WERI-Rb-1 (cell line): ENCODE measurements around the gene TBC1D23.

Experiments
- DNase-seq: peaks from one replicate; pipeline ENCODE4 v3.0.0-alpha.2; 2020
- H3K27ac ChIP-seq: fragments of 250-450 bp; sonication (Bioruptor Pico); 2 replicates; pipeline ENCODE4 v1.5.1; 2020; ENCODE audit warnings: mild to moderate bottlenecking, moderate library complexity
- H3K27me3 ChIP-seq: fragments of 250-450 bp; sonication (Bioruptor Pico); 2 replicates; pipeline ENCODE4 v1.5.1; 2021; ENCODE audit warnings: mild to moderate bottlenecking, low read depth, moderate library complexity; ENCODE audit not compliant: insufficient read depth, severe bottlenecking
- H3K36me3 ChIP-seq: fragments of 250-450 bp; sonication (Bioruptor Pico); 2 replicates; pipeline ENCODE4 v1.5.1; 2020; ENCODE audit warnings: mild to moderate bottlenecking, moderate library complexity
- H3K4me3 ChIP-seq: 2 replicates; pipeline ENCODE4 v1.5.1; 2011; ENCODE audit warnings: low read depth, mild to moderate bottlenecking, control low read depth, low read length
- H3K9me3 ChIP-seq: fragments of 250-450 bp; sonication (Bioruptor Pico); 2 replicates; pipeline ENCODE4 v1.5.1; 2021; ENCODE audit warnings: mild to moderate bottlenecking, moderate library complexity; ENCODE audit not compliant: severe bottlenecking
- CTCF ChIP-seq: IDR thresholded peaks from 2 replicates; pipeline ENCODE4 v1.5.1; 2011; ENCODE audit warnings: low read depth, mild to moderate bottlenecking, control low read depth, inconsistent platforms, low read length

TBC1D23 gene

DNA sequence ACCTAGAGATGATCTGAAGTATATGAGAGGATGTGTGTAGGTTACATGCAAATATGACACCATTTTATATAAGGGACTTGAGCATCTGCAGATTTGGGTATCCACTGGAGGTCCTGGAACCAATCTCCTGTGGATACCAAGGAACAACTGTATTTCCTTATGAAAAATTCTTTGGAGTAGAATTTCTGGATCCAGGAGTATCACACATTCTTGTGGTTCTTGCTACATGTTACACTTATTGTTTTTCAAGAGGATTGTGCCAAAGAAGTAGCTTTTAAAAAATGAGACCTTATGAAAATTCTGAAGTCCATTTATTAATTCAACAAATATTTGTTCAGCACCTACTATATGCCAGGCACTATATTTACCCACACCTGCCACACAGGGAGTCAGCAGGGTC lies 15.7 kb upstream of the TBC1D23 start:
- Histone ChIP-seq H3K4me3 (no peak overlapping the region), H3K27ac (no peak overlapping the region), H3K27me3 (no peaks in the 10 kb centered on the region), H3K9me3 (no peaks in the 10 kb centered on the region), H3K36me3 (no peaks in the 10 kb centered on the region)
- no peak for TF ChIP-seq CTCF
- no peak for DNase-seq

GRCh38 chr3:100245927-100246326 lies 14.9 kb upstream of the TBC1D23 start:
- no peak for TF ChIP-seq CTCF

GRCh38 chr3:100246999-100247398 lies 13.8 kb upstream of the TBC1D23 start:
- Histone ChIP-seq H3K27ac (no peak overlapping the region), H3K4me3 (no peak overlapping the region), H3K27me3 (no peaks in the 10 kb centered on the region), H3K36me3 (no peaks in the 10 kb centered on the region), H3K9me3 (no peaks in the 10 kb centered on the region)
- DNase-seq, result no peak
- no peak for TF ChIP-seq CTCF

More at GRCh38 chr3:100245927-100246326, 14.9 kb upstream of the TBC1D23 start:
- Histone ChIP-seq H3K27me3 (no peaks in the 10 kb centered on the region), H3K36me3 (no peaks in the 10 kb centered on the region), H3K4me3 (no peak overlapping the region), H3K9me3 (no peaks in the 10 kb centered on the region), H3K27ac (no peak overlapping the region)
- DNase-seq, result no peak

DNA sequence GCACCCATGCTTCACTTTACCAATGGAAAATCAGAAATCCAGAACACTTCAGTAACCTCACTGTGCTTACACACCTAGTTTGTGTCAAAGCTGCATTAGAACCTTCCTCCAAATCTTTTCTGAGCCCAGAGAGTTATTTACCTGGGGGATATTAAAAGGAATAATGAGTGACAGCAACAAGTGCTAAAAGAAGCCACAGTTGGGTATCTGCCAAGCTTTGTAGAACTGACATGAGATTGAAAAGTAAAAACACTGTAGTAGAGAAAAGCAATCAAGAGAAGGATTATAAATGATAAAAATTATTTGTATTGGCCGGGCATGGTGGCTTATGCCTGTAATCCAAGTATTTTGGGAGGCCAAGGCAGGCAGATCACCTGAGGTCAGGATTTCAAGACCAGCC lies 8.8 kb upstream of the TBC1D23 start:
- no peak for DNase-seq
- Histone ChIP-seq H3K36me3 (no peaks in the 10 kb centered on the region), H3K4me3 (no peak overlapping the region), H3K9me3 (no peaks in the 10 kb centered on the region), H3K27ac (no peak overlapping the region), H3K27me3 (no peaks in the 10 kb centered on the region)
- TF ChIP-seq CTCF, result no peak

- peak; percentile 76 for DNase-seq
- no peak overlapping the region for H3K4me3 ChIP-seq
- no peaks in the 10 kb centered on the region for H3K9me3 ChIP-seq
- no peaks in the 10 kb centered on the region for H3K27me3 ChIP-seq
- H3K36me3 ChIP-seq, result no peaks in the 10 kb centered on the region
- H3K27ac ChIP-seq, result peak overlapping the region; percentile 29
- peak; percentile 75 for TF ChIP-seq CTCF
Observed at GRCh38 chr3:100254168-100254777, 6.5 kb upstream of the TBC1D23 start.

DNA sequence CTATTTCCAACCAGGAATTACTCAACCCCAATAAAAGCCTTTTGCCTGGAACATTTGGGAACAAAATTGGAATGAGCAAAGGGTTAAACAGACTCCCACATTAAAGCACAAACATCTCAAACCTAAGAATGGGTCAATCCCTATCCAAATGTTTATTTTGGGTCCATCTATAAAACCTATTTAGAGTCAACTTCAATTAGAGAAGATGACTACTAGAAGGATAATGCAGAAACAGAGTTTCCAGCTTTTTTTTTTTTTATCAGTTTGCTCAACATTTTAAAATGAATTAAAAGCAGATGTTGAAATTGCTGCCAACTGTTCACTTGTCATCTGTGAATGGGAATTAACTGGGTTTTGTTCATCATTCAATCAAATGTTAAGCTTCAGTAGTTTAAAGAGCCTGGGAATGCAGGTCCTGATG lies 4.1 kb upstream of the TBC1D23 start:
- Histone ChIP-seq H3K36me3 (no peaks in the 10 kb centered on the region; the same call in 1 of the 2 replicates), H3K4me3 (no peak overlapping the region), H3K27ac (no peak overlapping the region), H3K27me3 (no peaks in the 10 kb centered on the region), H3K9me3 (no peaks in the 10 kb centered on the region)
- no peak for TF ChIP-seq CTCF
- no peak for DNase-seq
